ENCODE results near the gene SGCD. TPM values are rescaled to one million over a fixed set of nuclear protein-coding genes. Genes with fewer than 3 reads are reported as not detected.

SGCD gene
- total RNA-seq, 3 donors from 2014 or later, result 3.1 to 15.4 (median 6.2) TPM

GRCh38 chr5:156476678-156477077, 149.7 kb downstream of the SGCD start:
- intact Hi-C loops (cut with DNase I; ENCODE audit: low total_unique reads), result no loop called here
- TF ChIP-seq POLR2A (IDR thresholded peaks at IDR 0.05) (no peak), POLR2AphosphoS5 (IDR thresholded peaks at IDR 0.05) (no peak), CTCF (IDR thresholded peaks at IDR 0.05) (no peak)
- H3K4me3 ChIP-seq, result no peak overlapping the region
- no peaks in the 10 kb centered on the region for H3K27me3 ChIP-seq
- H3K27ac ChIP-seq, result peak overlapping the region in 1 of 2 donors; percentile 32
- DNase-seq (ENCODE audit: low spot score in 2 of 2), result no peak
- H3K36me3 ChIP-seq, result no peaks in the 10 kb centered on the region
- no peaks in the 10 kb centered on the region for H3K4me1 ChIP-seq
- no peaks in the 10 kb centered on the region for H3K9me3 ChIP-seq

GRCh38 chr5:156477196-156477595, 150.2 kb downstream of the SGCD start:
- Histone ChIP-seq H3K4me1 (no peaks in the 10 kb centered on the region), H3K4me3 (no peak overlapping the region), H3K36me3 (no peaks in the 10 kb centered on the region), H3K9me3 (no peaks in the 10 kb centered on the region), H3K27ac (no peak overlapping the region), H3K27me3 (no peaks in the 10 kb centered on the region)
- intact Hi-C loops (cut with DNase I; ENCODE audit: low total_unique reads), result no loop called here
- TF ChIP-seq POLR2AphosphoS5 (IDR thresholded peaks at IDR 0.05) (no peak), POLR2A (IDR thresholded peaks at IDR 0.05) (no peak), CTCF (IDR thresholded peaks at IDR 0.05) (no peak)
- DNase-seq (ENCODE audit: low spot score in 2 of 2), result no peak

- intact Hi-C loops (cut with DNase I; ENCODE audit: low total_unique reads), result no loop called here
- no peaks in the 10 kb centered on the region for H3K4me1 ChIP-seq
These were observed 152.9 kb downstream of the SGCD start for GRCh38 chr5:156479849-156480248.

GRCh38 chr5:156481741-156482140, 154.8 kb downstream of the SGCD start:
- DNase-seq (ENCODE audit: low spot score in 2 of 2), result no peak
- TF ChIP-seq POLR2A (IDR thresholded peaks at IDR 0.05) (no peak), CTCF (IDR thresholded peaks at IDR 0.05) (no peak), POLR2AphosphoS5 (IDR thresholded peaks at IDR 0.05) (no peak)
- Histone ChIP-seq H3K36me3 (no peaks in the 10 kb centered on the region), H3K4me3 (no peak overlapping the region), H3K27me3 (no peaks in the 10 kb centered on the region), H3K27ac (no peak overlapping the region), H3K9me3 (peaks cover 0 to 6% of the 10 kb centered on the region in 2 donors), H3K4me1 (no peaks in the 10 kb centered on the region)
- intact Hi-C loops (cut with DNase I; ENCODE audit: low total_unique reads), result loop anchor here (2.0 kb wide), 1 partner anchor 79 kb away; no protein-coding TSS in a partner anchor

More at GRCh38 chr5:156479849-156480248, 152.9 kb downstream of the SGCD start:
- DNase-seq (ENCODE audit: low spot score in 2 of 2), result no peak
- no peak for TF ChIP-seq CTCF (IDR thresholded peaks at IDR 0.05)
- no peak for TF ChIP-seq POLR2A (IDR thresholded peaks at IDR 0.05)
- no peak for TF ChIP-seq POLR2AphosphoS5 (IDR thresholded peaks at IDR 0.05)
- Histone ChIP-seq H3K27ac (no peak overlapping the region), H3K36me3 (no peaks in the 10 kb centered on the region), H3K9me3 (no peaks in the 10 kb centered on the region), H3K27me3 (no peaks in the 10 kb centered on the region), H3K4me3 (no peak overlapping the region)

GRCh38 chr5:156482818-156483217, 155.9 kb downstream of the SGCD start:
- TF ChIP-seq CTCF (IDR thresholded peaks at IDR 0.05), result no peak
- no peak for TF ChIP-seq POLR2AphosphoS5 (IDR thresholded peaks at IDR 0.05)
- no peak for TF ChIP-seq POLR2A (IDR thresholded peaks at IDR 0.05)
- no peak for DNase-seq (ENCODE audit: low spot score in 2 of 2)
- Histone ChIP-seq H3K36me3 (no peaks in the 10 kb centered on the region), H3K4me3 (no peak overlapping the region), H3K27ac (no peak overlapping the region), H3K4me1 (no peaks in the 10 kb centered on the region), H3K9me3 (peaks cover 0 to 12% of the 10 kb centered on the region in 2 donors), H3K27me3 (no peaks in the 10 kb centered on the region)
- intact Hi-C loops (cut with DNase I; ENCODE audit: low total_unique reads), result loop anchor here (2.0 kb wide), 1 partner anchor 78 kb away; no protein-coding TSS in a partner anchor
